Naive thymus-derived CD4-positive, alpha-beta T cell (primary cell): ENCODE data around the gene SLIT1. TPM values are rescaled to one million over a fixed set of nuclear protein-coding genes. Genes with fewer than 3 reads are reported as not detected.

Experiments
- ATAC-seq: fragments of 150-1000 bp; cut with Tn5 transposase; 2 replicates; pipeline ENCODE4 v1.10.0; 2021; ENCODE audit warnings: mild to moderate bottlenecking, moderate library complexity
- CTCF ChIA-PET: fragments of 350-600 bp; sonication (Branson Sonifier 250); formaldehyde crosslinking; loops from one replicate; lab custom pipeline; 2021; ENCODE audit warnings: antibody characterized with exemption; lab: Charles Lee
- POLR2A ChIA-PET: fragments of 350-600 bp; sonication (Branson Sonifier 250); formaldehyde crosslinking; loops from one replicate; lab custom pipeline; 2021; ENCODE audit warnings: antibody characterized with exemption, inconsistent platforms; lab: Charles Lee
- DNase-seq, 9 donors: peaks; one replicate each; pipeline versions ENCODE4 v3.0.0 to v3.0.0-alpha.2; 2020 to 2022; ENCODE audit warnings: mixed read lengths in 1 of 9
- H3K27ac ChIP-seq: one replicate; pipeline ENCODE4 v1.7.0; 2013; ENCODE audit warnings: mild to moderate bottlenecking, low read depth, low read length, moderate library complexity
- H3K27me3 ChIP-seq, 2 donors: one replicate each; pipeline ENCODE4 v1.7.0; 2013; ENCODE audit warnings: low read length in 2 of 2, mild to moderate bottlenecking in 2 of 2, moderate library complexity in 2 of 2; ENCODE audit not compliant: control insufficient read depth in 2 of 2, insufficient read depth in 2 of 2
- H3K36me3 ChIP-seq, 3 experiments: 1 replicate in 2 of 3; 2 replicates in 1 of 3; pipeline ENCODE4 v1.7.0; 2013; ENCODE audit warnings: low read length in 3 of 3, mild to moderate bottlenecking in 3 of 3, moderate library complexity in 1 of 3; ENCODE audit not compliant: insufficient read depth in 3 of 3, control insufficient read depth in 2 of 3
- H3K4me1 ChIP-seq, 2 donors: one replicate each; pipeline ENCODE4 v1.7.0; 2013; ENCODE audit warnings: low read length in 2 of 2, mild to moderate bottlenecking in 2 of 2, moderate library complexity in 1 of 2; ENCODE audit not compliant: control insufficient read depth in 2 of 2, insufficient read depth in 2 of 2
- H3K4me3 ChIP-seq: 2 replicates; pipeline ENCODE4 v1.7.0; 2013; ENCODE audit warnings: mild to moderate bottlenecking, low read length
- H3K9me3 ChIP-seq, 3 experiments: 1 replicate in 2 of 3; 2 replicates in 1 of 3; pipeline ENCODE4 v1.7.0; 2013; ENCODE audit warnings: low read length in 3 of 3; ENCODE audit not compliant: control insufficient read depth in 2 of 3
- H3K27ac Mint-ChIP-seq, 9 donors: one replicate each; pipeline ENCODE4 v1.8.0; 2020 to 2022; ENCODE audit warnings: mixed read lengths in 9 of 9, mild to moderate bottlenecking in 8 of 9, moderate library complexity in 5 of 9, inconsistent platforms in 2 of 9
- H3K27me3 Mint-ChIP-seq, 5 donors: one replicate each; pipeline ENCODE4 v1.8.0; 2021 to 2022; ENCODE audit warnings: mixed read lengths in 5 of 5, mild to moderate bottlenecking in 1 of 5
- H3K36me3 Mint-ChIP-seq, 5 donors: one replicate each; pipeline ENCODE4 v1.8.0; 2020 to 2022; ENCODE audit warnings: mixed read lengths in 5 of 5, mild to moderate bottlenecking in 3 of 5, inconsistent platforms in 1 of 5
- H3K4me1 Mint-ChIP-seq, 7 donors: one replicate each; pipeline ENCODE4 v1.8.0; 2020 to 2022; ENCODE audit warnings: mixed read lengths in 7 of 7, mild to moderate bottlenecking in 3 of 7, inconsistent platforms in 1 of 7
- H3K4me3 Mint-ChIP-seq, 10 donors: one replicate each; pipeline ENCODE4 v1.8.0; 2020 to 2022; ENCODE audit warnings: mild to moderate bottlenecking in 10 of 10, mixed read lengths in 10 of 10, moderate library complexity in 6 of 10, inconsistent platforms in 2 of 10
- H3K9me3 Mint-ChIP-seq, 11 donors: one replicate each; pipeline ENCODE4 v1.8.0; 2020 to 2022; ENCODE audit warnings: mixed read lengths in 11 of 11, mild to moderate bottlenecking in 4 of 11, inconsistent platforms in 1 of 11, moderate library complexity in 1 of 11
- intact Hi-C, 2 donors: fragments of 100-400 bp; cut with micrococcal nuclease; formaldehyde crosslinking; loops; one replicate each; pipeline ENCODE4 v1.15.1; 2023
- polyA plus RNA-seq, 2 donors: library from polyadenylated mRNA; unstranded; fragments of 300-500 nt; fragmentation: Illumina TruSeq; gene quantifications; one replicate each; pipeline ENCODE4 v1.2.3, GENCODE V29; 2021
- total RNA-seq, 6 experiments: library from RNA in 5 of 6; stranded (reverse) in 5 of 6; gene quantifications; 1 replicate in 5 of 6; 2 replicates in 1 of 6; pipeline ENCODE4 v1.2.3 and lab custom pipeline; 2021 to 2026

SLIT1 gene
- total and polyA plus RNA-seq, 7 experiments from 2014 or later, result 0.19 to 0.88 (median 0.44) TPM; not detected in 2

- H3K27me3 ChIP-seq, result no peaks in the 10 kb centered on the region
- Mint-ChIP-seq H3K27ac (no peak overlapping the region), H3K4me1 (no peaks in the 10 kb centered on the region), H3K27me3 (no peaks in the 10 kb centered on the region), H3K9me3 (peaks cover 0 to 2% (median 0%) of the 10 kb centered on the region in 11 donors), H3K36me3 (no peaks in the 10 kb centered on the region), H3K4me3 (no peak overlapping the region)
- no peaks in the 10 kb centered on the region for H3K36me3 ChIP-seq
- H3K27ac ChIP-seq, result no peak overlapping the region
- no peak for ATAC-seq
- ChIA-PET CTCF (no interaction called here), POLR2A (no interaction called here)
- no peaks in the 10 kb centered on the region for H3K4me1 ChIP-seq
- H3K9me3 ChIP-seq, result no peaks in the 10 kb centered on the region
- DNase-seq, result no peak
- no peak overlapping the region for H3K4me3 ChIP-seq
- intact Hi-C loops, result no loop called here
These were observed 185.8 kb downstream of the SLIT1 start for GRCh38 chr10:96999987-97000386.

- H3K27me3 Mint-ChIP-seq, result no peaks in the 10 kb centered on the region
- ATAC-seq (peak; percentile 6), DNase-seq (no peak)
- Histone ChIP-seq H3K4me1 (no peaks in the 10 kb centered on the region), H3K9me3 (no peaks in the 10 kb centered on the region), H3K4me3 (no peak overlapping the region), H3K27me3 (no peaks in the 10 kb centered on the region), H3K36me3 (no peaks in the 10 kb centered on the region), H3K27ac (no peak overlapping the region)
- POLR2A ChIA-PET, result no interaction called here
- H3K27ac Mint-ChIP-seq, result no peak overlapping the region
- intact Hi-C loops, result no loop called here
- H3K4me1 Mint-ChIP-seq, result no peaks in the 10 kb centered on the region
- H3K4me3 Mint-ChIP-seq, result no peak overlapping the region
- no peaks in the 10 kb centered on the region for H3K9me3 Mint-ChIP-seq
- H3K36me3 Mint-ChIP-seq, result no peaks in the 10 kb centered on the region
- CTCF ChIA-PET, result no interaction called here
These were observed 186.4 kb downstream of the SLIT1 start for GRCh38 chr10:96999337-96999736.

DNA sequence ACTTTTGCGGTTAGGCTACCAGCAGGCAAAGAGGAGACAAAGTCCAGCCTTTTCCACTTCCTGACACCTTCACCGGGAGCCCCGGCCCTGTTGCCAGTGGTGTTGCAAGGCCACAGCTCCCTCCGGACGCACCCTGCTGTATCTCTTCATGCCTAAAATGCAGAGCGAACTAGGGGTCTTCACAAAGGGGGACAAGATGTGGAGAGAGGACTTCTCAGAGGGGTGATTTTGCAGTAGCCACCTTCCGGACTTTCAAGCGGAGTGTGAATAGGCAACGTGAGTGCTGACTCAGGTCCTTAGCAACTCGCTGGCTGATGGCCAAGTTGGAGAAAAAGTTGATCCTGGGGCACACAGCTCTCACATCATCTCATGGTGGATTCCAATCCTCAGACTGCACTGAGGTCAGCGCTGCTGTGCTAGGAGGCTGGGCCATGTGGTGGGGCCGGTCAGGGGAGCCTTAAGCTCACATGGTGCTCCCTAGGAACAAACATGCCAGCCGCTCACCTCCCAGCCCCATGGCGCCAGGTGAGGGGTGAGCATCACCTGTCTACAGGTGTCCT, 187.3 kb downstream of the SLIT1 start:
- H3K27ac Mint-ChIP-seq, result peak overlapping the region in 1 of 9 donors; percentile 31

DNA sequence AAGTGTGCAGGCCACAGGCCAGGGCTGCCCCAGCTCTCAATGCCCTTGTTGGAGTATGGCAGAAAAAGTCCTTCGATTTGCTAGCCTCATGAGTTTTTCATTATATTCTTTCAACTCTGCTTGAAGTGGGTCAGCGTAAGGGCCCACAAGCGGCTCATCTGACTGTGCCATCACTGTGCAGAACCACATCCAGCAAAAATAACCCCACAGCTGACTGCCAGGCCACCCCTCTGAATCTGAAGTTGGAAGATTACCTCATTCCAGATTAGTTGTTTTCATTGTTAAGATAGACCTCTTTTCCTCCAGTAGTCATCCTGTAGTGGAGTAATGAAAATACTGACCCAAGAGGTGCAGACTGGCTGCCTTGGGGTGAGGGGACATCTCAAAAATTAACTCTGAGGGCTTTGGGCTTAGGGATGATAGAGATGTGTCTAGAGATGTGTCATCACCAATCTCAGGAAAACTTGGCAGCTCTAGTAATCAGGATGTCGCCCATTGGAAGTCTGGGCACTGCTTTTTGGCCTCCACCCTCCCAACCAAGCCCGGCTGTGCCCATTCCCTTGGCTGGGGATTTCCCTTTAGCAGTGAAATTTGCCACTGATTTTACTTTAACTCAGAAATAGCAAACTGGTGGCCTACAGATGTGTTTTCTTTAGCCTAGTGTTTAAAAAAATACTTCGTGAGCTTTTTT, 189.3 kb downstream of the SLIT1 start:
- no peaks in the 10 kb centered on the region for H3K27me3 Mint-ChIP-seq
- H3K27ac Mint-ChIP-seq, result no peak overlapping the region
- Histone ChIP-seq H3K36me3 (no peaks in the 10 kb centered on the region), H3K27ac (no peak overlapping the region), H3K9me3 (no peaks in the 10 kb centered on the region), H3K27me3 (no peaks in the 10 kb centered on the region), H3K4me3 (no peak overlapping the region), H3K4me1 (no peaks in the 10 kb centered on the region)
- H3K36me3 Mint-ChIP-seq, result no peaks in the 10 kb centered on the region
- H3K9me3 Mint-ChIP-seq, result no peaks in the 10 kb centered on the region
- ChIA-PET POLR2A (no interaction called here), CTCF (no interaction called here)
- no peak overlapping the region for H3K4me3 Mint-ChIP-seq
- intact Hi-C loops, result no loop called here
- no peak for ATAC-seq
- DNase-seq, result no peak
- H3K4me1 Mint-ChIP-seq, result peaks cover 0 to 1% (median 0%) of the 10 kb centered on the region in 7 donors

More for the DNA sequence above, 187.3 kb downstream of the SLIT1 start:
- intact Hi-C loops, result no loop called here
- Histone ChIP-seq H3K4me3 (no peak overlapping the region), H3K27me3 (no peaks in the 10 kb centered on the region), H3K9me3 (no peaks in the 10 kb centered on the region), H3K27ac (no peak overlapping the region), H3K36me3 (no peaks in the 10 kb centered on the region), H3K4me1 (no peaks in the 10 kb centered on the region)
- ChIA-PET POLR2A (no interaction called here), CTCF (no interaction called here)
- Mint-ChIP-seq H3K4me3 (no peak overlapping the region), H3K9me3 (no peaks in the 10 kb centered on the region), H3K36me3 (no peaks in the 10 kb centered on the region), H3K27me3 (no peaks in the 10 kb centered on the region), H3K4me1 (no peaks in the 10 kb centered on the region)
- ATAC-seq (no peak), DNase-seq (no peak)

GRCh38 chr10:96995851-96996250, 189.9 kb downstream of the SLIT1 start:
- no peaks in the 10 kb centered on the region for H3K36me3 ChIP-seq
- intact Hi-C loops, result no loop called here
- H3K4me3 ChIP-seq, result no peak overlapping the region
- no peak for DNase-seq
- no peaks in the 10 kb centered on the region for H3K9me3 ChIP-seq
- ATAC-seq, result no peak
- H3K4me1 ChIP-seq, result no peaks in the 10 kb centered on the region
- no peak overlapping the region for H3K4me3 Mint-ChIP-seq
- H3K27ac ChIP-seq, result no peak overlapping the region
- ChIA-PET POLR2A (no interaction called here), CTCF (no interaction called here)
- H3K27ac Mint-ChIP-seq, result peak overlapping the region in 3 of 9 donors; percentile 1 to 55 (median 3)
- no peaks in the 10 kb centered on the region for H3K27me3 ChIP-seq
- H3K36me3 Mint-ChIP-seq, result no peaks in the 10 kb centered on the region
- H3K9me3 Mint-ChIP-seq, result no peaks in the 10 kb centered on the region
- H3K4me1 Mint-ChIP-seq, result peaks cover 0 to 3% (median 0%) of the 10 kb centered on the region in 7 donors
- no peaks in the 10 kb centered on the region for H3K27me3 Mint-ChIP-seq

- H3K36me3 ChIP-seq, result no peaks in the 10 kb centered on the region
- H3K27ac ChIP-seq, result no peak overlapping the region
- peaks cover 0 to 4% (median 0%) of the 10 kb centered on the region in 5 donors for H3K36me3 Mint-ChIP-seq
- peaks cover 0 to 5% (median 0%) of the 10 kb centered on the region in 7 donors for H3K4me1 Mint-ChIP-seq
- POLR2A ChIA-PET, result no interaction called here
- peak overlapping the region in 2 of 9 donors; percentile 6 to 26 for H3K27ac Mint-ChIP-seq
- H3K4me1 ChIP-seq, result no peaks in the 10 kb centered on the region
- no peaks in the 10 kb centered on the region for H3K9me3 Mint-ChIP-seq
- H3K4me3 Mint-ChIP-seq, result no peak overlapping the region
- CTCF ChIA-PET, result no interaction called here
- intact Hi-C loops, result no loop called here
- no peaks in the 10 kb centered on the region for H3K27me3 Mint-ChIP-seq
- no peaks in the 10 kb centered on the region for H3K27me3 ChIP-seq
- no peak for ATAC-seq
- DNase-seq, result no peak
- no peaks in the 10 kb centered on the region for H3K9me3 ChIP-seq
- no peak overlapping the region for H3K4me3 ChIP-seq
These were observed 193.0 kb downstream of the SLIT1 start for GRCh38 chr10:96992721-96993120.

DNA sequence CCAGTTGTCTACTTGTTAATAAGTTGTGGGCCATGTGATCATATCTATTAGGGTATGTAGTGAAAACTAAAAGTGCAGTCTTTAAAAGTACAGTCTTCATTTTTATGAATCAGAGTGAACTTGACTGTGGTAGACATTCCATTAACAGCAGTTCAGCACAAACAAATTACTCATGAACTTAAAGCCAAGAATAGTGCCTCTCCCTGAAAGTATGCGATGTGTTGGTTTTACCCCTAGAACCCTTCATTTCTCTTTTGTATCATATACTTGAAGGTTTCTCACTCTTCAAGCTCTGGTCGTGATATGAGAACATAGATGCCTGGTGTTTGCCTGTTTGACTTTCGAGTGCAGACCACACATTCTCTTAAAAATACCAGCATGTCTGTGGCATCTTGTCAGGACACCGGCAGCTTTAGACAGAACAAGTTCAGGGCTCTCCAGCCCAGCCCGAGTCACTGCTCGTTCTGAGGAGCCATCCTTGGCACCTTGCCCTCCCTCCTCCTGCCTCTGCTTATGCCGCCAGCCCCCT, 194.4 kb downstream of the SLIT1 start:
- H3K4me3 ChIP-seq, result no peak overlapping the region
- Mint-ChIP-seq H3K27me3 (no peaks in the 10 kb centered on the region), H3K9me3 (no peaks in the 10 kb centered on the region), H3K4me1 (peaks cover 0 to 5% (median 0%) of the 10 kb centered on the region in 7 donors), H3K27ac (no peak overlapping the region), H3K36me3 (peaks cover 0 to 4% (median 0%) of the 10 kb centered on the region in 5 donors), H3K4me3 (no peak overlapping the region)
- no peak overlapping the region for H3K27ac ChIP-seq
- POLR2A ChIA-PET, result no interaction called here
- no peak for ATAC-seq
- H3K36me3 ChIP-seq, result no peaks in the 10 kb centered on the region
- intact Hi-C loops, result no loop called here
- CTCF ChIA-PET, result no interaction called here
- no peaks in the 10 kb centered on the region for H3K9me3 ChIP-seq
- no peaks in the 10 kb centered on the region for H3K4me1 ChIP-seq
- no peaks in the 10 kb centered on the region for H3K27me3 ChIP-seq
- DNase-seq, result no peak
